Measurements from ENCODE around the gene BANK1.

Gene BANK1

GRCh38 chr4:101806914-101807313, 16.4 kb downstream of the BANK1 start:
- no peak for DNase-seq (ENCODE audit: low spot score)
- no peak overlapping the region for H3K4me3 ChIP-seq
- no peak overlapping the region for H3K27ac ChIP-seq
- no peak for TF ChIP-seq CTCF (IDR thresholded peaks at IDR 0.05)

- Histone ChIP-seq H3K27ac (no peak overlapping the region), H3K4me3 (no peak overlapping the region)
- no peak for TF ChIP-seq CTCF (IDR thresholded peaks at IDR 0.05)
- no peak for DNase-seq (ENCODE audit: low spot score)
Observed at GRCh38 chr4:101807351-101807750, 16.8 kb downstream of the BANK1 start.

DNA sequence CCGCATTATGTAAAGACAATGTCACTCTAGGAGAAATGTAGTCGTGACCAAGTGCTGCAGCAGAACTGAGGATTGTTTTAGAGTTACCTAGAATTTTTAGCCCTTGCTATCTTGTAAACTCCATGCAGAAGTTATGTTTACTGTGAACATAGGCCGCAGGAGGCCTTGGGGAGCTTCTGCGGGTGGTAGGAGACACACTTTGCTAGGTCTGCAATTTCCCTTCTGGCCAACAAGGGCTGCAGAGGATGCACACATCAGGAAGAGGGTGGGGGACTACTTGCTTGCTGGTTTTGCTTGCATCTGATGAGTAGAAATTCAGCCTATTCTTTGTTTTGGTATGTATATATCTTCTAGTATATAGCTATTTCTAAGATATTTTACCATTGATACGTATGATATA, 23.1 kb downstream of the BANK1 start:
- H3K27ac ChIP-seq: no peak overlapping the region
- TF ChIP-seq CTCF (IDR thresholded peaks at IDR 0.05): no peak
- no peak for DNase-seq (ENCODE audit: low spot score)

GRCh38 chr4:101818362-101818761, 27.8 kb downstream of the BANK1 start:
- Histone ChIP-seq H3K4me3 (no peak overlapping the region), H3K27ac (no peak overlapping the region)
- TF ChIP-seq CTCF (IDR thresholded peaks at IDR 0.05): no peak
- DNase-seq (ENCODE audit: low spot score): no peak

More for the DNA sequence above, 23.1 kb downstream of the BANK1 start:
- H3K4me3 ChIP-seq: no peak overlapping the region

- Histone ChIP-seq H3K27ac (no peak overlapping the region), H3K4me3 (no peak overlapping the region)
- no peak for TF ChIP-seq CTCF (IDR thresholded peaks at IDR 0.05)
- no peak for DNase-seq (ENCODE audit: low spot score)
Observed at GRCh38 chr4:101823864-101824263, 33.3 kb downstream of the BANK1 start.

DNA sequence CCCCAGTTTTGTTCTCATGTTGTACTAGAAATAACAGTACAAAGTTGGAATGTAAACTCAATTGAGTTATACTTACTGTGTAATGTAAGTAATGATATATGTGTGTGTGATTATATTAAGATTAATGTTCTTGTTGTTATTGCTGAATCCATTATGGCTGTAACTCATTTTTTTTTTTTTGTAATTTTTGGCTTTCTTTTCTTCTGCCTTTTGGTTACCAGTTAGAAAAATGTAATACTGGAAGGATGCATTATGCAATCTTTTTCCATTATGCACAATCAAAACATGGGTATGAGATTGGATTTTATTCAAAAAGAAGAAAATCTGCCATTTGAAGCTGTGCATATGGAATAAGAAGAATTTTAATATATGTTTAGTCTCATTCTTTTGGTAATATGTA, 34.0 kb downstream of the BANK1 start:
- Histone ChIP-seq H3K27ac (no peak overlapping the region), H3K4me3 (no peak overlapping the region)
- TF ChIP-seq CTCF (IDR thresholded peaks at IDR 0.05): no peak
- no peak for DNase-seq (ENCODE audit: low spot score)

GRCh38 chr4:101825953-101826352, 35.4 kb downstream of the BANK1 start:
- Histone ChIP-seq H3K27ac (no peak overlapping the region), H3K4me3 (no peak overlapping the region)
- DNase-seq (ENCODE audit: low spot score): no peak
- TF ChIP-seq CTCF (IDR thresholded peaks at IDR 0.05): no peak

Measured in coronary artery (tissue), 2 donors.